ENCODE measurements around the gene TMSB4Y. TPM values are rescaled to one million over a fixed set of nuclear protein-coding genes. Genes with fewer than 3 reads are reported as not detected.

TMSB4Y gene
- total and polyA plus RNA-seq, 2 of the 13 experiments (the other 11 are each of a cell fraction or from before 2014, with no cell fraction given): 0.15 to 0.49 TPM

DNA sequence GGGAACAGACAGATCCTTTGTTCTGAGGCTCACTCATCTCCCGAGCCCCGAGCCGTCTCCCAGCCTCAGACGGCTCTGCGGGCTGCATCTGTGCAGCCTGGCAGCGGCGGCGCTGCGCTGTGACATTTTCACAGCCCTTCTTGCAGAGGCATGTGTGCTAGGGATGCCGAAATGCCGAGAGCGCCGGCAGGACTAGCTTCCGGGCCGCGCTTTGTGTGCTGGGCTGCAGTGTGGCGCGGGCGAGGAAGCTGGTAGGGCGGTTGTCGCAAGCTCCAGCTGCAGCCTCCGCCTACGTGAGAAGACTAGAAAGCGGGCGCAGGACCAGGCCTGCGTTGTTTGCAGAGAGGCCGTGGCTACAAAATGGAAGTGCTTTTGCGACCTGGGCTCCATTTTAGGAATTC, at the start of gene TMSB4Y (continued):
- TF ChIP-seq, protein P1, sequence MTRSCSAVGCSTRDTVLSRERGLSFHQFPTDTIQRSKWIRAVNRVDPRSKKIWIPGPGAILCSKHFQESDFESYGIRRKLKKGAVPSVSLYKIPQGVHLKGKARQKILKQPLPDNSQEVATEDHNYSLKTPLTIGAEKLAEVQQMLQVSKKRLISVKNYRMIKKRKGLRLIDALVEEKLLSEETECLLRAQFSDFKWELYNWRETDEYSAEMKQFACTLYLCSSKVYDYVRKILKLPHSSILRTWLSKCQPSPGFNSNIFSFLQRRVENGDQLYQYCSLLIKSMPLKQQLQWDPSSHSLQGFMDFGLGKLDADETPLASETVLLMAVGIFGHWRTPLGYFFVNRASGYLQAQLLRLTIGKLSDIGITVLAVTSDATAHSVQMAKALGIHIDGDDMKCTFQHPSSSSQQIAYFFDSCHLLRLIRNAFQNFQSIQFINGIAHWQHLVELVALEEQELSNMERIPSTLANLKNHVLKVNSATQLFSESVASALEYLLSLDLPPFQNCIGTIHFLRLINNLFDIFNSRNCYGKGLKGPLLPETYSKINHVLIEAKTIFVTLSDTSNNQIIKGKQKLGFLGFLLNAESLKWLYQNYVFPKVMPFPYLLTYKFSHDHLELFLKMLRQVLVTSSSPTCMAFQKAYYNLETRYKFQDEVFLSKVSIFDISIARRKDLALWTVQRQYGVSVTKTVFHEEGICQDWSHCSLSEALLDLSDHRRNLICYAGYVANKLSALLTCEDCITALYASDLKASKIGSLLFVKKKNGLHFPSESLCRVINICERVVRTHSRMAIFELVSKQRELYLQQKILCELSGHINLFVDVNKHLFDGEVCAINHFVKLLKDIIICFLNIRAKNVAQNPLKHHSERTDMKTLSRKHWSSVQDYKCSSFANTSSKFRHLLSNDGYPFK (CRISPR knock-in tag; IDR thresholded peaks at IDR 0.05; ENCODE audit: borderline replicate concordance): no peak
- TF ChIP-seq NFKB2 (CRISPR knock-in tag; IDR thresholded peaks at IDR 0.05; ENCODE audit: borderline replicate concordance) (no peak), HNF4A (CRISPR knock-in tag; IDR thresholded peaks at IDR 0.05) (no peak), ZNF670 (CRISPR knock-in tag; IDR thresholded peaks at IDR 0.05; ENCODE audit: borderline replicate concordance) (no peak), LCORL (IDR thresholded peaks at IDR 0.05) (no peak), LCORL (CRISPR knock-in tag; IDR thresholded peaks at IDR 0.05) (no peak), MXI1 (IDR thresholded peaks at IDR 0.05; ENCODE audit: borderline replicate concordance, low read depth, low read length) (no peak), GFI1 (CRISPR knock-in tag; IDR thresholded peaks at IDR 0.05; ENCODE audit: borderline replicate concordance) (no peak), DMAP1 (CRISPR knock-in tag; IDR thresholded peaks at IDR 0.05) (no peak), ZNF747 (CRISPR knock-in tag; IDR thresholded peaks at IDR 0.05; ENCODE audit: borderline replicate concordance) (no peak), SUZ12 (IDR thresholded peaks at IDR 0.05; ENCODE audit: low read depth, low read length) (no peak), ZFX (CRISPR knock-in tag; IDR thresholded peaks at IDR 0.05; ENCODE audit: low read depth) (0 out of 2 replicates have a peak, but pooled peaks have one; percentile 24), PPARG (CRISPR knock-in tag; conservative IDR thresholded peaks at IDR 0.05) (no peak), ZNF292 (CRISPR knock-in tag; IDR thresholded peaks at IDR 0.05; ENCODE audit: borderline replicate concordance, low read depth) (peak; percentile 86; the same call in 1 of the 2 replicates), ADNP (CRISPR knock-in tag; IDR thresholded peaks at IDR 0.05) (no peak), MAFF (IDR thresholded peaks at IDR 0.05; ENCODE audit: low read depth, low read length) (no peak), NFIC (IDR thresholded peaks at IDR 0.05; ENCODE audit: low read length) (no peak), FOXK1 (CRISPR knock-in tag; IDR thresholded peaks at IDR 0.05; ENCODE audit: borderline replicate concordance, low read depth) (no peak), ZNF547 (CRISPR knock-in tag; IDR thresholded peaks at IDR 0.05) (no peak), ZNF333 (CRISPR knock-in tag; IDR thresholded peaks at IDR 0.05; ENCODE audit: borderline replicate concordance) (no peak), CCDC6 (CRISPR knock-in tag; IDR thresholded peaks at IDR 0.05) (no peak), EEA1 (CRISPR knock-in tag; IDR thresholded peaks at IDR 0.05; ENCODE audit: borderline replicate concordance) (no peak), KDM1A (CRISPR knock-in tag; IDR thresholded peaks at IDR 0.05) (no peak), ARNTL (CRISPR knock-in tag; IDR thresholded peaks at IDR 0.05) (no peak), SATB2 (CRISPR knock-in tag; IDR thresholded peaks at IDR 0.05) (no peak), ZFY (CRISPR knock-in tag; IDR thresholded peaks at IDR 0.05) (peak; percentile 64), GATAD1 (CRISPR knock-in tag; IDR thresholded peaks at IDR 0.05) (no peak), ZNF563 (CRISPR knock-in tag; IDR thresholded peaks at IDR 0.05) (0 out of 2 replicates have a peak, but pooled peaks have one; percentile 23)
- TF ChIP-seq, protein P2, sequence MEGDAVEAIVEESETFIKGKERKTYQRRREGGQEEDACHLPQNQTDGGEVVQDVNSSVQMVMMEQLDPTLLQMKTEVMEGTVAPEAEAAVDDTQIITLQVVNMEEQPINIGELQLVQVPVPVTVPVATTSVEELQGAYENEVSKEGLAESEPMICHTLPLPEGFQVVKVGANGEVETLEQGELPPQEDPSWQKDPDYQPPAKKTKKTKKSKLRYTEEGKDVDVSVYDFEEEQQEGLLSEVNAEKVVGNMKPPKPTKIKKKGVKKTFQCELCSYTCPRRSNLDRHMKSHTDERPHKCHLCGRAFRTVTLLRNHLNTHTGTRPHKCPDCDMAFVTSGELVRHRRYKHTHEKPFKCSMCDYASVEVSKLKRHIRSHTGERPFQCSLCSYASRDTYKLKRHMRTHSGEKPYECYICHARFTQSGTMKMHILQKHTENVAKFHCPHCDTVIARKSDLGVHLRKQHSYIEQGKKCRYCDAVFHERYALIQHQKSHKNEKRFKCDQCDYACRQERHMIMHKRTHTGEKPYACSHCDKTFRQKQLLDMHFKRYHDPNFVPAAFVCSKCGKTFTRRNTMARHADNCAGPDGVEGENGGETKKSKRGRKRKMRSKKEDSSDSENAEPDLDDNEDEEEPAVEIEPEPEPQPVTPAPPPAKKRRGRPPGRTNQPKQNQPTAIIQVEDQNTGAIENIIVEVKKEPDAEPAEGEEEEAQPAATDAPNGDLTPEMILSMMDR (CRISPR knock-in tag; IDR thresholded peaks at IDR 0.05): peak; percentile 32; the same call in 1 of the 2 replicates
- TF ChIP-seq, protein P3, sequence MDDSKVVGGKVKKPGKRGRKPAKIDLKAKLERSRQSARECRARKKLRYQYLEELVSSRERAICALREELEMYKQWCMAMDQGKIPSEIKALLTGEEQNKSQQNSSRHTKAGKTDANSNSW (CRISPR knock-in tag; IDR thresholded peaks at IDR 0.05; ENCODE audit: borderline replicate concordance): no peak
